Astrocyte of the hippocampus (primary cell): Measurements from ENCODE around the gene CACNA2D3.

ENCODE experiments used
- DNase-seq: peaks from one replicate; pipeline ENCODE4 v3.0.0; 2011; ENCODE audit warnings: low read depth, low spot score

CACNA2D3 gene

GRCh38 chr3:54906763-54907162 lies 784.4 kb downstream of the CACNA2D3 start:
- DNase-seq, result no peak

DNA sequence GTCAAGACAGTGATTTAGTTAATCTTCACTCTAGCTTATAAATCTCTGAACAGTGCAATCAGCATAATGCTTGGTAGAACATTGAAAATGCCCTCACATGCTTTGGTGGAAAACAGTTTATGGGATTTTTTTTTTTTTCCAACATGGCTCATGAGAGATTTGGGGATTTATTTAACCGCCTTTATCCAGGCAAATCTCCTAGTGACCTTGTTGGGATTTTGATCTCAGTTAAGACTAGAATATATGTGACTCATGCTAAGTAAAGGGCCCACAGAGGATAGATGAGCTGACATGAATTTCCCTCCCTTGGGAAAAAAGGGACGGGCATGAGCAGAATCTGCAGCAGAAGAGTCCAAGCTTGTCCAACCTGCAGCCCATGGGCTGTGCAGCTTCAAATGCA lies 786.8 kb downstream of the CACNA2D3 start:
- no peak for DNase-seq

DNA sequence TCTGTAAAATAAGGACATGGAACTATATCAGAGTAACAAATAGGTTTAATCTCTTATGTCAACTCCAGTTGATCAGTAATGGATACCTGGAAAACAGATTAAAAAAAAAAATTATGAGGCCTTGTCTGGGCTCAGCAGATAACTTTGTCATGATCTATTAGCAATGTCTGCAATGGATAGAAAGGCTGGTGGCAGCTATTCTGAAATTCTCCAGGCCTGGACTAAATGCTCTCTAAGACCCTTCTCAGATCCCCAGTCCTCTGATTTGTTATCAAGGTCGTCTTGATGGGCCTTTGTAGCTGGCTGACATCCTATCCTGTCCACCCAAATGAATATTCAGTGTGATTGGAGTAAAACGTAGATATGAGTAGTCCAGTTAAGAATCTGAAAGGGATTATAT lies 791.8 kb downstream of the CACNA2D3 start:
- DNase-seq, result no peak

GRCh38 chr3:54915181-54915580 lies 792.8 kb downstream of the CACNA2D3 start:
- no peak for DNase-seq

DNA sequence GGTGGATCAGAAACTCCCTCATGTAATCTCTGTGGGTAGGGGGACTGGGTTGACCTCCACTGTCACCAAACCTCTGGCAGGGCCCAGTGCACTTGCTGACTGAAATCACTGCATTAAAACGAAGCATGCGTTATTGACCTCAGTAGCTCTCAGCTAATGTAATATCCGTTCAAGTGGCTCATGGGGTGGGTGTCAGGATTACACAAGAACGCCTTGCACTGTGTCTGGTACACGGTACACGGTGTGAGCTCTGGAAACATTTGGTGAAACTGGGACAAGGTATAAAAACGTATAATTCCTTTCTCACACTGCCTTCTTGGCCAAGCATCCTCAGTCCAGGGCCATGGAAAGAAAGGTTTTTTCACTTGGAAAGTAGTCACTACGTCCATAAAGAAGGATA lies 793.6 kb downstream of the CACNA2D3 start:
- DNase-seq, result no peak

DNA sequence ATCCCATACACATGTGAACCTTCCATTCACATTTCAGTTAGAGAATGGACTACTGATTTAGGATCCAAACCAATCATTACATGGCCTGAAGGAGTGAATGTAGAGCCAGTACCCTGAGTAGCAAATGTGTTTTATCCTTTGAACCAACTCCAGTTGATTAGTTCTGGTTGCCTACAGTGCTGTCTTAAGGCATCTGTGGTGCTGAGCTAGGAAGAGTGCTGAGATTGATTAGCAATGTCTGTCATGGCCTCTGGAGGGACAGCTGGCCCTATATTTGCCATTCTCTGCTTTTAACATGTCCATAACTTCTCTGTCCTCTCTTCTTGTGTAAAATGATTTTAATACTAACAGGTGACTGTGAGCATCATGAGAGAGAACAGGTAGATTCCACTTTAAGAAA lies 794.4 kb downstream of the CACNA2D3 start:
- no peak for DNase-seq

- DNase-seq, result peak; percentile 29
Observed at GRCh38 chr3:54917174-54917573, 794.8 kb downstream of the CACNA2D3 start.

DNA sequence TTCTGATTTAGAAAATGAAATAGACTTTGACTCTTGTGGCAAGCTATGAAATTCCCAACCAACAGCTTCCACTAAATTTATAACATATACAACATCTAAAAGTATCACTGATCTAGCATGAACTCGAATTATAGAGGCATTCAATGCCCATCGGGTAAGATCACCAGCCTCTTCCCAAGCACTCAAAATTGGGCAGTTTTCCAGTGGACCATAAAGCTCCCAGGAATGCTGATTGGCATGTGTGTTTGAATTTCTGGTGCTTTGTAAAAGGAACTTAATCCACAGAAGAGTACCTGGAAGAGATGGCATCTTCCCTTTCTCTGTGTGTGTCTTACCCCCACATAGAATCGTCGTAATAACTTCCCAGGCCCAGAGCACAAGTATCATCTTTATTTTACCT lies 795.5 kb downstream of the CACNA2D3 start:
- peak; percentile 58 for DNase-seq

DNA sequence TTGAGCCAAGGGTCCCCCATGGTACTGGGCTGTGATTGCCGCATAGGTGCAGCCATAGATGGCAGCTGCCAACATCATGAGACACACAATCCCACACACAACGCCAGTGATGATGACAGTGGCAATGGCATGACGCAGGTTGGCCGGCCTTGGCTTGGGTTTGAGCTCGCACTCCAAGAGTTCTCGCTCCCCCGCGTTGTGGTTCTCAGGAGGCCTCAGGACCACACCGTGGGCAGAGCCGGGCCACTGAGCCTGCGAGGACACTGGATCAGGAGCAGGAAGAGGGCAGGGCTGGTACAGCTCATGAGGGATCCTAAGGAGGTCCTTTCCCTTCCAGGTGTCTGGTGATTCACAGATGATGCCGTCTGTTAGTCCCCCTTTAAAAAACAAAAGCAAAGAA lies 796.2 kb downstream of the CACNA2D3 start:
- no peak for DNase-seq

- no peak for DNase-seq
Observed at GRCh38 chr3:54928046-54928770, 805.9 kb downstream of the CACNA2D3 start, which contains the start of gene LRTM1. Gene LRTM1 (minus strand): TSS chr3:54928059. CDS start chr3:54927911, 148 bp downstream.

DNA sequence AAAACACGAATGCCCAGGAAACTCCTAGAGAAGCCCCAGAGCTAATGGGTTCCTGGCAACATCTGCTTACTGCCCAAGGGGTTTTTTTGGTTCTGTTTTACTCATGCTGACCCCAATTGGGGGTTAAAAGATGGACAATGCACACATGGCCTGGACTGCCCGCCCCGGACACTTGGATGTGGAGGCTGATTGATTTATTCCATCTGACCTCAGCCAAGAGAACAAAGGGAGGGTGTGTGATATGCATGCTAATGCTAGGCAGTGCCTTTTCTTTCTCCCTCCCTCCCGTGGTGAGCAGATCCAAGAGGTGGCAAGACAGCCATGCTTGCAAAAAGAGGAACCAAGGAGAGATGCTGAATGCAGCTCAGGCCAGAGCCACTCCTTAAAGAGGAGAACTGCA lies 808.8 kb downstream of the CACNA2D3 start:
- peak; percentile 55 for DNase-seq

- no peak for DNase-seq
Observed at GRCh38 chr3:54932606-54933005, 810.3 kb downstream of the CACNA2D3 start.

GRCh38 chr3:54935869-54936268 lies 813.5 kb downstream of the CACNA2D3 start:
- DNase-seq, result no peak

GRCh38 chr3:54936561-54936960 lies 814.2 kb downstream of the CACNA2D3 start:
- no peak for DNase-seq

DNA sequence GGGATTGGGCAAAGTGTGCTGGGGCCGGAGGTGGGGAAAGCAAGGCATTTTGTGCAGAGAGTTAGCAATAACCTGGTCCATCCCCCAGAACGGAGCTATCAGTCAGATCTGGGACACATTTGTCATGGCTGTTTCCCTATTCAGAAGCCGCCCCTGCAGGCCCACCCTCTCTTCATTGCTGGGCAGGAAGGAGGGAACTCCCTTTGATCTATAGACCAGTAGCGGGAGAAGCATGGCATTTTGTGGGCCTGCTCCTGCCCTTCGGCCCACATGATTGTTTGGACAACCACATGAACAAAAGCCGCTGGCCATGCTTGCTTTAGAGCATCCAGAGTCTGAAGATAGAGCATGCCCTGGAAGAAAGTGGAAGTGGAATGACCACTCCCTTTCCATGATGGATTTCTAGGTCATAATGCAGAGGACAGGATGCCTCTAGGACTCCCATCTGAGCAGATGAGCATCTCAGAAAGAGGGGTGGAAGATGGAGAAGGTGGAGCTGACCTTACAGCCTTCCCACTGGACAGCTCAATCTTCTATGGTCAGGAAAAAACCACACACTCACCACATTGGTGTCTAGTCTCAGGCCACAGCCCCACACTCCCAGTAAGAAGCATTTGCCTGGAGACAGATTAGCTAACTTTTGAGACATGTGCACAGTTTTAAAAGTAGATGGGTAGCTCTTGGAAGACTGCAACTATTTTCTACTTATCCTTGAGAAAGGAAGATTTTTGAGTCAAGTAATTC lies 817.4 kb downstream of the CACNA2D3 start:
- peak; percentile 23 for DNase-seq

GRCh38 chr3:54940971-54941370 lies 818.6 kb downstream of the CACNA2D3 start:
- DNase-seq, result no peak

GRCh38 chr3:54941690-54942362 lies 819.5 kb downstream of the CACNA2D3 start:
- no peak for DNase-seq

DNA sequence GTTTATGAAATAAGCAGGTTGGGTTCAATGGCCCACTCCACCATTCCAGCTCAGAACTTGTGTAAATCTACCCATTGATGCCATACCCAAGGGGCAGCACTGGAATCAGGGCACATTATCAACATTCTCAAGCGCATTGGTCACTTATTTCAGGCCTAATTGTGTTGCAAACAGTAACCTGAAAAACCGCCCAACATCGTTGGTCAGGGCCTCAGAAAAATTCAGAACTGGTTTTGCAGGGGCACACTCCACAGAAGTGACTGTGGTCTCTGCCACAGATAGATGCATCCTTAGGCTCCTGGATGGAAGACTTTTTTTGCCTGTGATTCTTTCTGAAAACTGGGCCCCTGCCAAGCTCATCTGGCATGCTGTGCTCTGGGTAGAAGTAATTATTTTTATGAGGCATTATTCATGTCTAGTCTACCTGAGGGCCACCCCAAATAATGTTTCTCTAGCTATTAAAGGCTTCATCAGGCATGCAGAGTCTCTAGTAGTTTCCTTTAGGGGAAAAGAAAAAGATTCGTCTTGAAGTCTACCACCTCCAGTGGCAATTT lies 827.2 kb downstream of the CACNA2D3 start:
- DNase-seq, result no peak

- DNase-seq, result peak; percentile 44
Observed at GRCh38 chr3:54950391-54951003, 828.1 kb downstream of the CACNA2D3 start.

DNA sequence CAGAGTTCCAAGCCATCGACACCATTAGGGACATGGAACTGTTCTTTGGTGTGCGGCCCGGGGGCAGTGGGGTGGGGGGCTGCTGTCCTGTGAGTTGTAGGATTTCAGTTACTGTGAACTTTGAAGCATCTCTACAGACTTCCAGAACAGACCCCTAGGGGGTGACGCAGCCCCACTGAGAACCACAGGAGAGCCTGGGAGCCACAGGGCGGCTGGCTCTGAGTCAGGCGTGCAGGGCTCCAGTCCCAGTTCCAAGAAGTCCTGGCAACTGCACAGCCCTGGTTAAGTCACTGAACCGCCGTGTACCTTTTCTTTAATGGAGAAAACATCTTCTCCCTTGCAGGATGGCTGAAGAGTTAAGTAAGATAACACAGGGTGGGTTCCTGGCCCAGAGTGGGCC lies 829.1 kb downstream of the CACNA2D3 start:
- peak; percentile 96 for DNase-seq

DNA sequence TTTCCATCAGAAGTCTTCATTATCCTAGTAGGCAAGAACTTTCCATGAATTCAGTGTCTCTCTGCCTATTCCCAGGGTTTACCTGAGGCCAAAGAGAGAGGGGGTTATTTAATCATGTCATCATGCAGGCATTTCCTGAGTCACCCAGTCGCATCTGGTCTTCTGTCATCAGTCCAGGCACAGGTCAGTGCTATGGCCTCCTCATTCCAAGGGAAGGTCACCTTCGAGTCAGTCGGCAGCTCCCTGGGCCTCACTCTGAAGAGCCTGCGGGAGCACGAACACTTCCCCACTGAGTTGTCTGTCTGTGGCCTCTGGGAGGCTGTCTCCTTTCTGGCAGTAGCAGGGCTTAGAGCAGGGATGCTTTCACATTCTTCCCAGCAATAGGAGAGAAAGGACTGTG lies 831.7 kb downstream of the CACNA2D3 start:
- DNase-seq, result peak; percentile 73

DNA sequence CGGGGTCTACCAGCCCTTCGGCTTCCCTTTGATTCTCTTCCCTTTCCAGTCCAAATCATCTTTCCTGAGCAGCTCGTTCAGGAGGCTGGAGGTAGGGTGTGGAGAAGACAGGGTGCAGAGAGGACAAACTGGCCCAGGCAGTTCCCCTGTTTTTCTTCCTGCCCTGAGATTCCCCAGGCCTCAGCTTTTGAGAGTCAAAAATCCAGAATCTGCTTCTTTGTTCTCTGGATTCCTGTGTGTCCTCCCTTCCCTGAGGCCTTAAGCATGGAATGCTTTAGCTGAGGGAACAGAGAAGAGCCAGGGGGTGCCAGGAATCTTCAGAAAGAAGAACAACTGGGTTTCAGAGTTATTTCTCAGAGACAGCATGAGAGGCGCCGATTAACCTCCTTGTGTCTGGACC lies 832.2 kb downstream of the CACNA2D3 start:
- DNase-seq, result peak; percentile 39
